GM18502 (cell line): Measurements from ENCODE around the gene APP.

Source experiments
- ATAC-seq: cut with Tn5 transposase; IDR thresholded peaks from one replicate; pipeline ENCODE4 v1.9.1; 2021; ENCODE audit warnings: mild to moderate bottlenecking; ENCODE audit not compliant: unreplicated experiment, poor library complexity

Gene APP

GRCh38 chr21:25857308-25858074, 313.1 kb downstream of the APP start:
- no peak for ATAC-seq

GRCh38 chr21:25855576-25855975, 315.0 kb downstream of the APP start:
- no peak for ATAC-seq

- ATAC-seq = no peak
These were observed 320.3 kb downstream of the APP start for GRCh38 chr21:25850126-25850842.

DNA sequence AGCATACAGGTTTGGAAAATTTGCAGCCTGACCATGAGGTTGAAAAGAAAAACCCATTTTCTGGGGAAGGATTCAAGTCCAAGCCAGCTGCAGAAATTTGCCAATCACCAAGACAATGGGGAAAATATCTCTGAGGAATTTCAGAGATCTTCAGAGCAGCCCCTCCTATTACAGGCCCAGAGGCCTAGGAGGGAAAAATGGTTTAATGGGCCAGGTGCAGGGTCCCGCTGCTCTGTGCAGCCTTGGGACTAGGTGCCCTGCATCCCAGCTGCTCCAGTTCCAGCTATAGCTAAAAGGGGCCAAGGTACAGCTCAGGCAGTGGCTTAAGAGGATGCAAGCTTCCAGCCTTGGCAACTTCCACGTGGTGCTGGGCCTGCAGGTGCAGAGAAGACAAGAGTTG, 322.3 kb downstream of the APP start:
- no peak for ATAC-seq

DNA sequence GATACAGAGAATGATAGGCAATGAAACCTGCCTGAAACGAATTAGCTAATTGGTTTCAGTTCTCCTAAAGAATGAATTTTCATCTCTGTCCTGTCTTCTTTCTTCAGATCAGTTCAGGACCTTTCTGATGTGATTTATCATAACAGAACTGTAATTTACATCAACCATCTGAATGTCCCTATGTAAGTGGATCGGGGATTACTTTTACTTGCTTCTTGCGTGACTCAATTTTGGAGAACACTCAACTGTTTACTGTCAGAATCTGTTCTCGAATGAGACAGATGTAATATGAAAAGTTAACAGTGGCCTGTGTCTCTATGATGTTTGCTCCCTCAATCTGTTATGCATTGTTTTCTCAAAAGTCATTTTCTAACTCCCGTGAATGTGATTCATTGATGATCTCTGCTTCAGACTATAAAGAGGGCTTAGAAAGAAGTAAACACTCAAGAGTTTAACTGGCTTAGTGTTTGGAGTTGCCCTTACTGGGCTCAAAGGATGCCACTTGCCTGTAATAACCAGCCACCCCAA, 324.8 kb downstream of the APP start:
- ATAC-seq = peak; percentile 73

- ATAC-seq = no peak
These were observed 327.6 kb downstream of the APP start for GRCh38 chr21:25842925-25843324.

DNA sequence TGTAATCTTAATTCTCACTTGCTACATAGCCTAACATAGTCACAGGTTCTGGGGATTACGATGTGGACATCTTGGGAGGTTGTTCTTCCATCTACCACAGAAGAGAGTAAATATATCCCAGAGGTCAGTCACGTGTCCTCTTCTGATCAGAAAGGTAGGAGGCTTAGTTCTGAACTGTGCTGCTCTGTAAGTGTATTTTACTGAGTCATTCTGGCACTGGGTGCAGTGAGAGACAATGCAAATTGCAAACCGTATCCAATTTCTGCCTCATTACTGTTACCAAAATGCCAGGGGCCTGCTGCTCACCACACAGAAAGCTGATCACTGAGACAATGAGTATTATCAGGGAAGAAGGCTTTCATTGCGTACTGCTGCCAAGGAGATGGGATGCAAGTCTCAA, 331.8 kb downstream of the APP start:
- no peak for ATAC-seq

DNA sequence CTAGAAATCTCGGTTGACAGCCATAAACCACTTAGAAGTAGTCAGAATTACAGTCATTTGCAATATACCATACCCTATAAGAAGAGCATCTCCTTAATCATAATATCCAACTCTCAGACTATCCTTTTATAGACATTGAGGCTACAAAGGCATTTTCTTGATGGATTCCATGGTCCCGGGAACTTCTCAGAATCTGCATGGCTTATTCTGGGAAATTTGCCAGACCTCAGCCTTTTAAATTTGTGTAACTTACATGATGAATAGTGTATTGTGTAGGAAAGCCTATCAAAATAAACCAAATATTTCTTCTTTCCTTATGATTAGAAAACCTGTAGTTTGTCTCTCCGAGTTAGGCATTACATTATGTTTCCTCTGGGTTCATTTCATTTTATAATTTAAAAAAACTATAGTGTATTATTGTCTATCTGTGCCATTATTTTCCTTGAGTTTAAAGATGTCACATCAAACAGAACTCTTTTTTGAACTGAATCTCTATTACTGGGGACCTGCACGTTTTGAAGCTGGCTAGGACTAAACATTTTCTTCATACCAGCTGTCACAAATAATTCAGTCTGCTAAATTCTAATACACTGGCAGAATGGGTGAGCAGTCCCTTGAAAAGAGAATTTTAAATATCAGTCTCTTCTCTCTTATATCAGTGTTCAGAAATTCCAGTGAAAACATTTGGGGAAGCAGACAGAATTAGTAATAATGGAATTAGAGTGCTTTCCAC, 332.9 kb downstream of the APP start:
- no peak for ATAC-seq

DNA sequence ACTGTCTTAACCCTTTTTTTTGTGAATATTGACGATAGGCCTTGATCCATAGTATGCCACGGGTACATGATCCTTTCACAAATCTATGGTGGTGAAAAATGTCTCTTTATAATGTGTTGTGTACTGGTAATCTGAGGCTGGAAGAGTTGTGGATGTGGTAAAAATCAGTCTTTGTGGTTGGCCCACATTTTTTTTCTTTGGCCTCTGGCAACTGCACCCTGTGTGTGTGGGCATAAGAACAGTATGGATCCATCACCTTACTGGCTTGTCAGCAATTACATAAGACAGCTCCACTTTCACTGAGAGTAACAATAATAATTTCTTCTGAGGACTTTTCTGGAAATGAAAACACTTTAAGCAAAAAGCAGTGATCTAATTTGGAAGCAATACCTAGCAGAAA, 334.2 kb downstream of the APP start:
- no peak for ATAC-seq

GRCh38 chr21:25834381-25834780, 336.2 kb downstream of the APP start:
- ATAC-seq = no peak

GRCh38 chr21:25831300-25831960, 339.1 kb downstream of the APP start:
- no peak for ATAC-seq
